Sigmoid colon (tissue), 7 donors: ENCODE results near the gene SLC25A33. TPM values are rescaled to one million over a fixed set of nuclear protein-coding genes. Genes with fewer than 3 reads are reported as not detected.
"Not testable (repeated sequence)": the region's sequence is repeated elsewhere in the genome, so short reads cannot be mapped to it uniquely, and the experiment has no call there.

Source experiments
- DNase-seq: peaks from one replicate; pipeline ENCODE4 v3.0.0-alpha.2; 2019
- H3K27ac ChIP-seq, 4 donors: fragments of 200-600 bp; sonication (generic); one replicate each; pipeline ENCODE4 v1.5.1; 2016 to 2019; ENCODE audit warnings: mild to moderate bottlenecking in 1 of 4
- H3K27me3 ChIP-seq, 3 donors: fragments of 200-600 bp; sonication (generic); one replicate each; pipeline ENCODE4 v1.5.1; 2019; ENCODE audit warnings: mild to moderate bottlenecking in 1 of 3
- H3K36me3 ChIP-seq, 4 donors: fragments of 200-600 bp; sonication (generic); one replicate each; pipeline ENCODE4 v1.5.1; 2016 to 2019
- H3K4me1 ChIP-seq, 4 donors: fragments of 200-600 bp; sonication (generic); one replicate each; pipeline ENCODE4 v1.5.1; 2017 to 2019
- H3K4me3 ChIP-seq, 4 donors: fragments of 200-600 bp; sonication (generic); one replicate each; pipeline ENCODE4 v1.5.1; 2017 to 2019; ENCODE audit warnings: mild to moderate bottlenecking in 2 of 4, moderate library complexity in 1 of 4
- H3K9me3 ChIP-seq, 4 donors: fragments of 200-600 bp in 3 of 4; sonication (generic) in 3 of 4; one replicate each; pipeline versions ENCODE4 v1.5.1 to v1.6.1; 2013 to 2019
- EP300 ChIP-seq, 4 donors: sonication (generic); formaldehyde crosslinking; IDR thresholded peaks; one replicate each; pipeline ENCODE4 v1.6.1; 2017; ENCODE audit warnings: antibody characterized with exemption in 4 of 4
- POLR2A ChIP-seq, 2 donors: fragments of 450-650 bp; IDR thresholded peaks; one replicate each; pipeline ENCODE4 v1.6.1; 2016; ENCODE audit warnings: antibody characterized with exemption in 2 of 2, mild to moderate bottlenecking in 2 of 2, moderate library complexity in 2 of 2
- POLR2AphosphoS5 ChIP-seq, 4 donors: sonication (generic); formaldehyde crosslinking; IDR thresholded peaks; one replicate each; pipeline ENCODE4 v1.6.1; 2017; ENCODE audit warnings: antibody characterized with exemption in 4 of 4
- WGBS, 2 donors: extraction: QIAGEN DNeasy Blood & Tissue Kit; methylation state at CpG; one replicate each; pipeline ENCODE4 v1.1.7; 2013; 5-methylcytosine and 5-hydroxymethylcytosine counted together
- intact Hi-C: fragments of 100-400 bp; cut with DNase I; formaldehyde crosslinking; loops from one replicate; pipeline ENCODE4 v1.15.1; 2023
- polyA plus RNA-seq, 3 donors: library from polyadenylated mRNA; stranded (reverse); fragments of 200-250 nt; gene quantifications; one replicate each; pipeline ENCODE4 v1.2.3, GENCODE V29; 2013
- total RNA-seq, 4 donors: library from RNA; depleted of rRNA; stranded (reverse); fragments of >200 nt; gene quantifications; one replicate each; pipeline ENCODE4 v1.1.0, GENCODE V29; 2016
- TF ChIP-seq, protein P1 (sequence below), 4 experiments: fragments of 450-650 bp in 3 of 4; fragments of 200-600 bp in 1 of 4; IDR thresholded peaks; one replicate each; pipeline ENCODE4 v1.5.1; 2016 to 2019; ENCODE audit warnings: antibody characterized with exemption in 4 of 4, mild to moderate bottlenecking in 3 of 4, moderate library complexity in 2 of 4
- donor health status: healthy with polysubstance abuse.
- donor health status: Bipolar disorder and iron deficiency.
- donor health status: healthy.

The SLC25A33 gene
- total and polyA plus RNA-seq, 7 donors: 3.9 to 16.6 (median 6.7) TPM

DNA sequence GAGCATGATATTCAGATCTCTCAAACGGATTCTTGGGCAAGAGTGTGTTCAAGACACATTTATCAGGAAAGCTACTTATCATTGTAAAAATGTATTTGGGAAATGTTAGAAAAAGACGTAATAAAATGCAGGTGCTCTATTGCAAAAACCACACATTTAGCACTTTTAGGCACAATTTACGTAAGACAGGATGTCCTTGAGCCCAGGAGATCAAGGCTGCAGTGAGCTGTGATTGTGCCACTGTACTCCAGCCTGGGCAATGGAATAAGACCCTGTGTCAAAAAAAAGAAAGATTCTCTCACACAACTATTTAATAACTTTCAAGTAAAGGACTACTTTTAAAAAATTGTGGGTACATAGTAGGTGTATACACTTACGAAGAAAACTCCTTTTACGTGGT is 18.4 kb downstream of the SLC25A33 start:
- intact Hi-C loops: loop anchor here (2.0 kb wide), 1 partner anchor 19 kb away; the partner anchor contains the start of gene SLC25A33
- 84 to 94% methylated on average over 5 of the region's 5 CpGs for WGBS, 2 donors
- H3K27me3 ChIP-seq: no peaks in the 10 kb centered on the region
- peaks cover 0 to 19% (median 0%) of the 10 kb centered on the region in 4 donors for H3K36me3 ChIP-seq
- H3K27ac ChIP-seq: peak overlapping the region; percentile 65 to 77 (median 68)
- H3K9me3 ChIP-seq: no peaks in the 10 kb centered on the region
- peaks cover 0 to 66% (median 63%) of the 10 kb centered on the region in 4 donors for H3K4me1 ChIP-seq
- TF ChIP-seq POLR2AphosphoS5 (IDR thresholded peaks at IDR 0.05) (no peak), POLR2A (IDR thresholded peaks at IDR 0.05) (no peak), EP300 (IDR thresholded peaks at IDR 0.05) (no peak)
- TF ChIP-seq, protein P1, sequence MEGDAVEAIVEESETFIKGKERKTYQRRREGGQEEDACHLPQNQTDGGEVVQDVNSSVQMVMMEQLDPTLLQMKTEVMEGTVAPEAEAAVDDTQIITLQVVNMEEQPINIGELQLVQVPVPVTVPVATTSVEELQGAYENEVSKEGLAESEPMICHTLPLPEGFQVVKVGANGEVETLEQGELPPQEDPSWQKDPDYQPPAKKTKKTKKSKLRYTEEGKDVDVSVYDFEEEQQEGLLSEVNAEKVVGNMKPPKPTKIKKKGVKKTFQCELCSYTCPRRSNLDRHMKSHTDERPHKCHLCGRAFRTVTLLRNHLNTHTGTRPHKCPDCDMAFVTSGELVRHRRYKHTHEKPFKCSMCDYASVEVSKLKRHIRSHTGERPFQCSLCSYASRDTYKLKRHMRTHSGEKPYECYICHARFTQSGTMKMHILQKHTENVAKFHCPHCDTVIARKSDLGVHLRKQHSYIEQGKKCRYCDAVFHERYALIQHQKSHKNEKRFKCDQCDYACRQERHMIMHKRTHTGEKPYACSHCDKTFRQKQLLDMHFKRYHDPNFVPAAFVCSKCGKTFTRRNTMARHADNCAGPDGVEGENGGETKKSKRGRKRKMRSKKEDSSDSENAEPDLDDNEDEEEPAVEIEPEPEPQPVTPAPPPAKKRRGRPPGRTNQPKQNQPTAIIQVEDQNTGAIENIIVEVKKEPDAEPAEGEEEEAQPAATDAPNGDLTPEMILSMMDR (IDR thresholded peaks at IDR 0.05): no peak
- peak; percentile 10 for DNase-seq
- H3K4me3 ChIP-seq: no peak overlapping the region

DNA sequence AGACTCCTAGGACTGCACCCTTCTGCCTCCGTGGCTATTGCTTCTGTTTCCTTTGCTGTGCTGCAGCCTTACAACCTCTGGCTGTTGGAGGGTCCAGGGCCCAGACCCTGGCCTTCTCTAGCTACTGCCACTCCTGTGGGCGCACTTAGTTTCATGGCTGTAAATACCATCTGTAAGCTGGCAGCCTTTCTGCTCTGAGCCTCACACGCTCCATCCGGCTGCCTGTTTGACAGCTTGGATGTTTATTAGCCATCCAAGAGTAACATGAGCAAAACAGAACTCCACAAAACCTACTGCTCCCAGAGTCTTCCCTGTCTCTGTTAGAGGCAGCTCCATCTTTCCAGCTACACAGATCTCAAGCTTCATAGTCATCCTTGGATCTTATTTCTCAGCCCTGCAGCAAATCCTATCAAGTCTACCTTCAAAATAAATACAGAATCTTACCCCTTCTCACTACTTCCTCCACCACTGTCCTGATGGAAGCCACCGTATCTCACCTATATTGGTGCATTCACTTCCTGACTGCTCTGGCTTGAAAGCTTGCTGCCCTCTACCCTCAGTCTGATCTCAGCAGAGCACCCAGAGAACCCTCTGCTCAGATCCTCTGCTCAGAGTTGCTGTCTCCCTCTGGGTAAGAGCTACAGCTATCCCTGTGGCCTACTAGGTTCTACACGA is 19.1 kb downstream of the SLC25A33 start:
- Histone ChIP-seq H3K36me3 (peaks cover 0 to 19% (median 0%) of the 10 kb centered on the region in 4 donors), H3K4me3 (no peak overlapping the region), H3K4me1 (peaks cover 0 to 66% (median 63%) of the 10 kb centered on the region in 4 donors), H3K27ac (peak overlapping the region; percentile 65 to 77 (median 68)), H3K9me3 (no peaks in the 10 kb centered on the region), H3K27me3 (no peaks in the 10 kb centered on the region)
- intact Hi-C loops: loop anchor here (2.0 kb wide), 1 partner anchor 20 kb away; the partner anchor contains the start of gene SLC25A33
- WGBS, 2 donors: 75 to 87% methylated on average over 6 of the region's 6 CpGs
- peak; percentile 62 for DNase-seq
- TF ChIP-seq POLR2AphosphoS5 (IDR thresholded peaks at IDR 0.05): peak in 1 of 4 donors; percentile 27
- no peak for TF ChIP-seq EP300 (IDR thresholded peaks at IDR 0.05)

DNA sequence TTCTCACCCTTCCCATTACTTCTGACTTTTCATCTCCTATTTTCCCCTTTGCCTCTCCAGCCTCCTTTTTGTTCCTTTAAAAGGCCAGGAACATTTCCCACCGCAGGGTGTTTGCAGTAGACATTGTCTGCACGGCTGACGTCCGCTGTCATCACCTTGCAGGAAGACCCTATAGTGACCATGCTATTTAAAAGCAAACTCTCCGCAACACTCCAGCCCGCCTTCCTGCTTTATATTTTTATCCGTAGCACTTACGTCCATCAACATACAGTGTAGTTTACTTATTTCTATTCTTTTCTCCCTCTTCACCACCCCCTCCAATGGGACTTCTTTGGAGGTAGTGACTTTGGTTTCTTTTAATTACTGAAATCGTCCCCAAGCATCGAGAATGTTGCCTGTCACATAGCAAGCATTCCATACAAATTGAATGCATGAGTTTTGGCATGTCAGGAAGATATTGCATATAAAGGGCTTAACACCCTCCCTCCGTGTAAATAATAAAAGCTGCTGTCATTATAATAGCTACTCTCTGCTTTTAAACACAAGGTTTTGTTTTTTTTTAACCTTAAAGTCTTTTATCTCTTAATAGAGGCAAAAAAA is 19.8 kb downstream of the SLC25A33 start:
- TF ChIP-seq EP300 (IDR thresholded peaks at IDR 0.05) (no peak), POLR2A (IDR thresholded peaks at IDR 0.05) (no peak), POLR2AphosphoS5 (IDR thresholded peaks at IDR 0.05) (no peak)
- TF ChIP-seq, protein P1 (IDR thresholded peaks at IDR 0.05): no peak
- Histone ChIP-seq H3K4me1 (peaks cover 0 to 66% (median 63%) of the 10 kb centered on the region in 4 donors), H3K27ac (peak overlapping the region; percentile 65 to 77 (median 68)), H3K36me3 (peaks cover 0 to 13% (median 0%) of the 10 kb centered on the region in 4 donors), H3K27me3 (no peaks in the 10 kb centered on the region), H3K9me3 (no peaks in the 10 kb centered on the region), H3K4me3 (no peak overlapping the region)
- 84 to 86% methylated on average over 11 of the region's 11 CpGs for WGBS, 2 donors
- peak; percentile 45 for DNase-seq
- intact Hi-C loops: loop anchor here (2.0 kb wide), 1 partner anchor 20 kb away; the partner anchor contains the start of gene SLC25A33

DNA sequence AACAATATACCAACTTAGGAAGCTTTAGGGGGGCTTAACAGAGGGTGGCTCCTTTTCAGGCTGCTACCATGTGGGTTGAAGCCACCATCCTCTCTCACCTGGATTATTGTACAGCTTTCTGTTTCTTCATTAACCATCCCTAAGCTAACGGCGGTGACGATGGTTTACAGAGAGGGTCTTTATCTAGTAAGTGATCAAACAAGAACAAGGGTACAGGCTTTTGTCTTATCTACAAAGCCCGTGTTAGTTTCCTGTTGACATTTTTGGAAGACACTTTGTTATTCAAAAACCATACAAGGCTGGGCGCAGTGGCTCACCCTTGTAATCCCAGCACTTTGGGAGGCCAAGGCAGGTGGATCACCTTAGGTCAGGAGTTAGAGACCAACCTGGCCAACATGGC is 20.4 kb downstream of the SLC25A33 start:
- WGBS, 2 donors: 69 to 82% methylated on average over 5 of the region's 5 CpGs
- Histone ChIP-seq H3K36me3 (peaks cover 0 to 7% (median 0%) of the 10 kb centered on the region in 4 donors), H3K27ac (peak overlapping the region; percentile 65 to 77 (median 68)), H3K4me1 (peaks cover 0 to 65% (median 63%) of the 10 kb centered on the region in 4 donors), H3K4me3 (no peak overlapping the region), H3K27me3 (no peaks in the 10 kb centered on the region), H3K9me3 (no peaks in the 10 kb centered on the region)
- DNase-seq: peak; percentile 52
- intact Hi-C loops: loop anchor here (2.0 kb wide), 1 partner anchor 21 kb away; the partner anchor contains the start of gene SLC25A33
- TF ChIP-seq POLR2A (IDR thresholded peaks at IDR 0.05) (no peak), EP300 (IDR thresholded peaks at IDR 0.05) (no peak), POLR2AphosphoS5 (IDR thresholded peaks at IDR 0.05) (no peak)
- TF ChIP-seq, protein P1 (IDR thresholded peaks at IDR 0.05): no peak

DNA sequence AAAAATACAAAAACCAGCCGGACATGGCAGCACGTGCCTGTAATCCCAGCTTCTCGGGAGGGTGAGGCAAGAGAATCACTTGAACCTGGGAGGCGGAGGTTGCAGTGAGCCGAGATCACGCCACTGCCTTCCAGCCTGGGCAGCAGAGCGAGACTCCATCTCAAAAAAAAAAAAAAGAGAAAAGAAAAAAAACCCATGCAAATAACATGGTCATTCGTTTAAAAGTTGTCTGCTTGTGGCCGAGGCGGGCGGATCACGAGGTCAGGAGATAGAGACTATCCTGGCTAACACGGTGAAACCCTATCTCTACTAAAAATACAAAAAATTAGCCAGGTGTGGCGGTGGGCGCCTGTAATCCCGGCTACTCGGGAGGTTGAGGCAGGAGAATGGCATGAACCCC is 20.8 kb downstream of the SLC25A33 start:
- H3K27me3 ChIP-seq, H3K4me3 ChIP-seq, H3K9me3 ChIP-seq, intact Hi-C loops, H3K36me3 ChIP-seq: not testable (repeated sequence)
- WGBS, 2 donors: 95% methylated on average over 17 of the region's 17 CpGs
- H3K27ac ChIP-seq: peak overlapping the region in 3 of 4 donors; percentile 65 to 77 (median 69)
- peak; percentile 21 for DNase-seq
- peaks cover 0 to 62% (median 59%) of the 10 kb centered on the region in 4 donors for H3K4me1 ChIP-seq
